Stomach (tissue), 9 donors: ENCODE results near the gene PEX12. TPM values are rescaled to one million over a fixed set of nuclear protein-coding genes. Genes with fewer than 3 reads are reported as not detected.

Experiments used
- DNase-seq, 2 donors: peaks; one replicate each; pipeline versions ENCODE4 v3.0.0 to v3.0.0-alpha.2; 2013 to 2019
- H3K27ac ChIP-seq, 5 donors: fragments of 200-600 bp in 4 of 5; sonication (generic) in 4 of 5; one replicate each; pipeline ENCODE4 v1.5.1; 2013 to 2019; ENCODE audit warnings: mild to moderate bottlenecking in 1 of 5, moderate library complexity in 1 of 5
- H3K27me3 ChIP-seq, 3 donors: fragments of 200-600 bp; sonication (generic); one replicate each; pipeline ENCODE4 v1.5.1; 2017 to 2019; ENCODE audit warnings: mixed run types in 1 of 3
- H3K36me3 ChIP-seq, 4 donors: fragments of 200-600 bp; sonication (generic); 1 replicate in 3 of 4; 2 replicates in 1 of 4; pipeline ENCODE4 v1.5.1; 2016 to 2019
- H3K4me1 ChIP-seq, 4 donors: fragments of 200-600 bp; sonication (generic); one replicate each; pipeline ENCODE4 v1.5.1; 2016 to 2019
- H3K4me3 ChIP-seq, 4 donors: fragments of 200-600 bp; sonication (generic) in 3 of 4; one replicate each; pipeline ENCODE4 v1.5.1; 2016 to 2019; ENCODE audit warnings: mild to moderate bottlenecking in 1 of 4
- H3K9me3 ChIP-seq, 4 donors: fragments of 200-600 bp; sonication (generic); one replicate each; pipeline ENCODE4 v1.5.1; 2016 to 2019
- CTCF ChIP-seq, 7 experiments: fragments of 450-650 bp in 4 of 7; fragments of 200-600 bp in 3 of 7; sonication (generic) in 3 of 7; IDR thresholded peaks; one replicate each; pipeline ENCODE4 v1.5.1; 2016 to 2019; ENCODE audit warnings: antibody characterized with exemption in 7 of 7, control low read depth in 2 of 7, mild to moderate bottlenecking in 1 of 7
- EP300 ChIP-seq: sonication (generic); formaldehyde crosslinking; IDR thresholded peaks from one replicate; pipeline ENCODE4 v1.6.1; 2017; ENCODE audit warnings: antibody characterized with exemption
- POLR2A ChIP-seq, 4 donors: fragments of 450-650 bp; IDR thresholded peaks; one replicate each; pipeline ENCODE4 v1.6.1; 2016; ENCODE audit warnings: antibody characterized with exemption in 4 of 4, control low read depth in 2 of 4, mild to moderate bottlenecking in 1 of 4, moderate library complexity in 1 of 4
- POLR2AphosphoS5 ChIP-seq, 3 donors: sonication (generic); formaldehyde crosslinking; IDR thresholded peaks; one replicate each; pipeline ENCODE4 v1.6.1; 2016; ENCODE audit warnings: antibody characterized with exemption in 3 of 3
- WGBS, 5 donors: extraction: QIAGEN DNeasy Blood & Tissue Kit in 3 of 5; methylation state at CpG; one replicate each; pipeline versions ENCODE4 v1.1.5 to v1.1.7; 2013 to 2018; 5-methylcytosine and 5-hydroxymethylcytosine counted together
- intact Hi-C: fragments of 100-400 bp; cut with DNase I; formaldehyde crosslinking; loops from one replicate; pipeline ENCODE4 v1.15.1; 2023; ENCODE audit warnings: low total_unique reads
- polyA plus RNA-seq, 3 donors: library from polyadenylated mRNA; stranded (reverse); fragments of 200-250 nt; gene quantifications; one replicate each; pipeline ENCODE4 v1.2.3, GENCODE V29; 2013
- total RNA-seq, 5 donors: library from RNA; depleted of rRNA; stranded (reverse); fragments of >200 nt; gene quantifications; one replicate each; pipeline versions ENCODE4 v1.1.0 to v1.2.3, GENCODE V29; 2014 to 2016
- donor health status: healthy with polysubstance abuse.
- donor health status: Bipolar disorder and iron deficiency.
- donor health status: healthy.

PEX12 gene
- total and polyA plus RNA-seq, 8 donors = 0.58 to 3.2 (median 1.8) TPM; not detected in 1

GRCh38 chr17:35548978-35549377 is 29.4 kb downstream of the PEX12 start:
- TF ChIP-seq EP300 (no peak), POLR2A (IDR thresholded peaks at IDR 0.05) (no peak)
- Histone ChIP-seq H3K27me3 (peaks cover 0 to 14% (median 0%) of the 10 kb centered on the region in 3 donors), H3K4me3 (no peak overlapping the region), H3K9me3 (no peaks in the 10 kb centered on the region), H3K36me3 (no peaks in the 10 kb centered on the region), H3K4me1 (no peaks in the 10 kb centered on the region), H3K27ac (no peak overlapping the region)
- 22 to 40% (median 25%) methylated on average over 1 of the region's 1 CpG for WGBS, 5 donors
- intact Hi-C loops = no loop called here
- DNase-seq = no peak

- H3K9me3 ChIP-seq = no peaks in the 10 kb centered on the region
- intact Hi-C loops = no loop called here
- DNase-seq = no peak
- no peak overlapping the region for H3K27ac ChIP-seq
- 48 to 62% (median 58%) methylated on average over 8 of the region's 8 CpGs for WGBS, 5 donors
- peaks cover 0 to 14% (median 0%) of the 10 kb centered on the region in 3 donors for H3K27me3 ChIP-seq
- no peak overlapping the region for H3K4me3 ChIP-seq
- no peaks in the 10 kb centered on the region for H3K4me1 ChIP-seq
- no peaks in the 10 kb centered on the region for H3K36me3 ChIP-seq
- TF ChIP-seq EP300 (no peak), POLR2A (IDR thresholded peaks at IDR 0.05) (no peak), POLR2AphosphoS5 (IDR thresholded peaks at IDR 0.05) (no peak), CTCF (IDR thresholded peaks at IDR 0.05) (no peak)
These were observed 30.1 kb downstream of the PEX12 start for GRCh38 chr17:35548208-35548810.

- H3K4me1 ChIP-seq = peaks cover 0 to 5% (median 2%) of the 10 kb centered on the region in 4 donors
- H3K36me3 ChIP-seq = no peaks in the 10 kb centered on the region
- intact Hi-C loops = no loop called here
- H3K9me3 ChIP-seq = no peaks in the 10 kb centered on the region
- H3K27ac ChIP-seq = no peak overlapping the region
- DNase-seq = no peak
- peaks cover 0 to 4% (median 0%) of the 10 kb centered on the region in 3 donors for H3K27me3 ChIP-seq
- WGBS, 5 donors = 64 to 90% (median 77%) methylated on average over 1 of the region's 1 CpG
- no peak for TF ChIP-seq POLR2A (IDR thresholded peaks at IDR 0.05)
- no peak for TF ChIP-seq CTCF (IDR thresholded peaks at IDR 0.05)
- TF ChIP-seq EP300 = no peak
- no peak for TF ChIP-seq POLR2AphosphoS5 (IDR thresholded peaks at IDR 0.05)
- H3K4me3 ChIP-seq = no peak overlapping the region
These were observed 31.9 kb downstream of the PEX12 start for GRCh38 chr17:35546487-35546886.

GRCh38 chr17:35545150-35545549 is 33.2 kb downstream of the PEX12 start:
- Histone ChIP-seq H3K4me1 (peaks cover 5 to 11% (median 8%) of the 10 kb centered on the region in 4 donors), H3K36me3 (no peaks in the 10 kb centered on the region), H3K4me3 (no peak overlapping the region), H3K27ac (no peak overlapping the region), H3K27me3 (no peaks in the 10 kb centered on the region), H3K9me3 (no peaks in the 10 kb centered on the region)
- 29 to 63% (median 48%) methylated on average over 1 of the region's 1 CpG for WGBS, 5 donors
- DNase-seq = no peak
- intact Hi-C loops = no loop called here
- TF ChIP-seq CTCF (IDR thresholded peaks at IDR 0.05) = no peak
- TF ChIP-seq EP300 = no peak
- TF ChIP-seq POLR2A (IDR thresholded peaks at IDR 0.05) = no peak
- TF ChIP-seq POLR2AphosphoS5 (IDR thresholded peaks at IDR 0.05) = no peak

GRCh38 chr17:35543856-35544255 is 34.5 kb downstream of the PEX12 start:
- Histone ChIP-seq H3K4me3 (no peak overlapping the region), H3K4me1 (peaks cover 5 to 23% (median 11%) of the 10 kb centered on the region in 4 donors), H3K27me3 (no peaks in the 10 kb centered on the region), H3K9me3 (no peaks in the 10 kb centered on the region), H3K27ac (no peak overlapping the region), H3K36me3 (no peaks in the 10 kb centered on the region)
- intact Hi-C loops = no loop called here
- no peak for TF ChIP-seq POLR2AphosphoS5 (IDR thresholded peaks at IDR 0.05)
- no peak for TF ChIP-seq EP300
- no peak for TF ChIP-seq CTCF (IDR thresholded peaks at IDR 0.05)
- TF ChIP-seq POLR2A (IDR thresholded peaks at IDR 0.05) = no peak
- no peak for DNase-seq
- WGBS, 5 donors = 52 to 69% (median 59%) methylated on average over 1 of the region's 1 CpG
